ENCODE measurements around the gene FOXA2. TPM values are rescaled to one million over a fixed set of nuclear protein-coding genes. Genes with fewer than 3 reads are reported as not detected.

Gene FOXA2
- total RNA-seq, 1 experiment from 2014 or later = 14.0 TPM

DNA sequence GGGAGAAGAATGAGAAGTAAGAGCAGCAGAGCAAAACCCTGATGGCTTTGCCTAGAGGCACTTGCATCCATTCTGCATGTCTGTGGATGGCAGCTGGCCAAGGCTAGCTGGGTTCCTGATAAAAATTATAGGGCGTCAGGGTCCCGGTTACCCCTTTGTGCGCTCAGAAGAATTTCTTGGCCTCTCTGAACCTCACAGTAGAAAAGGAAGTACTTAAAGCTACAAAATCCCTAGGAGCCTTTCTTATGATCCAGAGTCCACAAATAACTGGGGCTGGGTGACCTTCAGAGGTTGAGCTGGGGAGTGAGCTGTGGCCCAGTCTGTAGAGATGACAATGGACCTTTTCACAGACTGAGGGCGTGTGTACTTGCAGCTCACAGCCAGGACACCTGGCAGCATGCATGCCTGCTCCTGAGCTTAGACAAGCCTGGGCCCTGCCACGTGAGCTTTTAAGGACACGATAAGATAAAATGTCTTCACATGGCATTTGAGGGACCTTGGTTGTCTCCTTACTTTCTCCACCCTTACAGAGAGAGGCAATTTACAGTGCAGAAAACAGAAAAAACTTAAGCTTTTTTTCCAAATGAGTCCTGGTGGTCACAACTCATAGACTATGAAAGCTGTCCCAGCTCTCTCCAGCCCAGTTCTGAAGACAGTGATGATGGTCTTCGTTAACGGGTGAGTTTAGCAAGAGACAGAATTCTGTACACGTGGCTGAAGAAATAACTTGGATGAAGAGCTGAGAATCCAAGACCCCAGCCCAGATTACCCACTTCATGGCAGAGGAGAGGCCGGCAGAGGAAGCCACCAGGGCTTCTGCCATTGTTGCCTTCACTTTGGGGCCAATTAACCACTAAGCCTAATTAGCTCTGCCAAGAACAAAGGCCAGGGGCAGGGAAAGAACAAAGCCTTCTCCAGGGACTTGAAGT, 50.3 kb downstream of the FOXA2 start:
- H3K27ac ChIP-seq = no peak overlapping the region
- no peak for DNase-seq (ENCODE audit: low read depth in 1 of 2, low spot score in 2 of 2)
- H3K36me3 ChIP-seq = no peaks in the 10 kb centered on the region
- H3K9me3 ChIP-seq (replicated peaks) = no peaks in the 10 kb centered on the region
- H3K27me3 ChIP-seq (replicated peaks) = no peaks in the 10 kb centered on the region
- H3K4me3 ChIP-seq = no peak overlapping the region
- H3K4me1 ChIP-seq (replicated peaks) = no peaks in the 10 kb centered on the region

DNA sequence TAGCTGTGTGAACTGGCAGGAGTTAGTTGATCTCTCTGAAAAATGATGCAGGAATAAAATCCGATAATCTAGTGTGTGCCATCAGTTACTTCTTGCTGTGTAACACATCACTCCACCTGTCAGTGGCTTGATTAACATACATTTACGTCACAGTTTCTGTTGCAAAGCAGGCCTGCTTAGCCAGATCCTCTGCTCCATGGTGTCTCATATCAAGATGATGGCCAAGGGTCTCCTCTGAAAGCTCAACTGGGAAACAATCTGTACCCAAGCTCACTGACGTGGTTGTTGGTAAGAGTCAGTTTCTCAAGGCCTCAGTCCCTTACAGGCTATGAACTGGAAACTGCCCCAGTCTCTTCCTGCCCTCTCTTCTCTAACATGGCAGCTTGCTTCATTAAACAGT, 51.8 kb downstream of the FOXA2 start:
- Histone ChIP-seq H3K4me3 (no peak overlapping the region), H3K4me1 (replicated peaks) (no peaks in the 10 kb centered on the region), H3K9me3 (replicated peaks) (no peaks in the 10 kb centered on the region), H3K27ac (no peak overlapping the region), H3K36me3 (no peaks in the 10 kb centered on the region), H3K27me3 (replicated peaks) (no peaks in the 10 kb centered on the region)
- no peak for DNase-seq (ENCODE audit: low read depth in 1 of 2, low spot score in 2 of 2)

DNA sequence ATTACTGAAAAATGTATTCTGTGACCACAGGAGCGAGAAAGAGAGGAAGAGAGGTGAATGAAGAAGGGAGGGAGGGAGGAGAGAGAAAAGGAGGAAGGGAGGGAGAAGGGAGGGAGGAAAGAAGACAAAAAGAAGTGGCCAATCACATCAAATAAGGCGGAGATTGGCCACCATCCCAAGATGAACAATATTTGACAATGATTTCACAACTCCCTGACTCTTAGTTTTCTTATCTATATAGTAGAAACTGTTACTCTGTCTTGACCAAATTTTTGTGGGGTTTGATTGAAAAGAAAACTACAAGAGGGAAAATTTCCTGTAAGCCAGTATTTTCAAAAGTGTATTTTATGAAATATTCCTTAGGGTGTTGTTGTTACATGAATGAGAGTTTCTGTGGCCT, 52.6 kb downstream of the FOXA2 start:
- Histone ChIP-seq H3K4me1 (replicated peaks) (no peaks in the 10 kb centered on the region), H3K36me3 (no peaks in the 10 kb centered on the region), H3K27ac (no peak overlapping the region), H3K9me3 (replicated peaks) (no peaks in the 10 kb centered on the region), H3K4me3 (no peak overlapping the region), H3K27me3 (replicated peaks) (no peaks in the 10 kb centered on the region)
- no peak for DNase-seq (ENCODE audit: low read depth in 1 of 2, low spot score in 2 of 2)

DNA sequence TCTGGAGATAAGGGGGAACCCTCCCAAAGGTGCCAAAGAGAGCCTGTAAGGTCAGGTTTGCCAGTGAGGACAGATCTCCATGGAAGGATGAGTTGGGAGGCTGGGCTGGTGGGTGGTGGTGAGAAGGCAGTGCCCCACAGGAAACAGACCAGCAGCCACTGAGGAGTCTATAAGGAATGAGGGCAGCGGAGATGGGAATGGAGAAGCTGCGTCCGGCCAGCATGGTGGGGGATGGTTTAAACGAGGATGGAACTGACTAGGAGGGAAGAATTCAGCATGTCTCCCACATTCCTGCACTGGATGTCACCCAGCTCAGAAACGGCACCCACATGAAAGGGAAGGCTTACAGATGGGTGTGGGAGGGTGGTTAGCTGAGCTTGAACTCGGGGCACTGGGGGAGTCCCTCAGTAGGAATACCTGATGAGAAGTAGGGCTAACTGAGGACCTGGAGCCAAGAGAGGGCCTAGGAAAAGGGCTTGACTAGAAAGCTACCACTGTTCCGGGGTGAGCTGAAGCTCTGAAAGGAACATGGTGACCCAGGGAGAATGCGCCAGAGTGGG, 53.2 kb downstream of the FOXA2 start:
- Histone ChIP-seq H3K27ac (no peak overlapping the region), H3K27me3 (replicated peaks) (no peaks in the 10 kb centered on the region), H3K4me1 (replicated peaks) (no peaks in the 10 kb centered on the region), H3K36me3 (no peaks in the 10 kb centered on the region), H3K9me3 (replicated peaks) (no peaks in the 10 kb centered on the region), H3K4me3 (no peak overlapping the region)
- DNase-seq (ENCODE audit: low read depth in 1 of 2, low spot score in 2 of 2) = no peak

All from SJSA1 (cell line).